Measurements from ENCODE around the gene PSMB4. TPM values are rescaled to one million over a fixed set of nuclear protein-coding genes. Genes with fewer than 3 reads are reported as not detected.
A peak's percentile ranks its signal among the peaks of the same experiment; 100 is the strongest.
"Not testable (repeated sequence)": the region's sequence is repeated elsewhere in the genome, so short reads cannot be mapped to it uniquely, and the experiment has no call there.

The PSMB4 gene
- total RNA-seq, 4 donors from 2014 or later = 219 to 267 (median 232) TPM

DNA sequence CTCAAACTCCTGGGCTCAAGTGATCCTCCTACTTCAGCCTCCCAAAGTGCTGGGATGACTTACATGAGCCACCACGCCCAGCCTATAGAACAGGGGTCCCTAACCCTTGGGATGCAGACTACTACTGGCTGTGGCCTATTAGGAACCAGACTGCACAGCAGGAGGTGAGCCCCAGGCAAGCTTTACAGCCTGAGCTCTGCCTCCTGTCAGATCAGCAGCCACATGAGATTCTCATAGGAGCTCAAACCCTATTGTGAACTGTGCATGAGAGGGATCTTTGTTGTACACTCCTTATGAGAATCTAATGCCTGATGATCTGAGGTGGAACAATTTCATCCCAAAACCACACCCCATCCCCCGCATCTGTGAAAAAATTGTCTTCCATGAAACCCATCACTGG lies 13.4 kb upstream of the PSMB4 start:
- H3K9me3 ChIP-seq = no peaks in the 10 kb centered on the region
- no peak for DNase-seq (ENCODE audit: low spot score in 2 of 2)
- H3K4me3 ChIP-seq = no peak overlapping the region
- no peaks in the 10 kb centered on the region for H3K4me1 ChIP-seq
- WGBS, 2 donors = 64 to 97% methylated on average over 2 of the region's 2 CpGs
- no peak overlapping the region for H3K27ac ChIP-seq
- TF ChIP-seq POLR2A (IDR thresholded peaks at IDR 0.05) (no peak), EP300 (IDR thresholded peaks at IDR 0.05) (no peak)
- TF ChIP-seq, protein P1, sequence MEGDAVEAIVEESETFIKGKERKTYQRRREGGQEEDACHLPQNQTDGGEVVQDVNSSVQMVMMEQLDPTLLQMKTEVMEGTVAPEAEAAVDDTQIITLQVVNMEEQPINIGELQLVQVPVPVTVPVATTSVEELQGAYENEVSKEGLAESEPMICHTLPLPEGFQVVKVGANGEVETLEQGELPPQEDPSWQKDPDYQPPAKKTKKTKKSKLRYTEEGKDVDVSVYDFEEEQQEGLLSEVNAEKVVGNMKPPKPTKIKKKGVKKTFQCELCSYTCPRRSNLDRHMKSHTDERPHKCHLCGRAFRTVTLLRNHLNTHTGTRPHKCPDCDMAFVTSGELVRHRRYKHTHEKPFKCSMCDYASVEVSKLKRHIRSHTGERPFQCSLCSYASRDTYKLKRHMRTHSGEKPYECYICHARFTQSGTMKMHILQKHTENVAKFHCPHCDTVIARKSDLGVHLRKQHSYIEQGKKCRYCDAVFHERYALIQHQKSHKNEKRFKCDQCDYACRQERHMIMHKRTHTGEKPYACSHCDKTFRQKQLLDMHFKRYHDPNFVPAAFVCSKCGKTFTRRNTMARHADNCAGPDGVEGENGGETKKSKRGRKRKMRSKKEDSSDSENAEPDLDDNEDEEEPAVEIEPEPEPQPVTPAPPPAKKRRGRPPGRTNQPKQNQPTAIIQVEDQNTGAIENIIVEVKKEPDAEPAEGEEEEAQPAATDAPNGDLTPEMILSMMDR (IDR thresholded peaks at IDR 0.05) = no peak
- H3K27me3 ChIP-seq = no peaks in the 10 kb centered on the region
- no peaks in the 10 kb centered on the region for H3K36me3 ChIP-seq

DNA sequence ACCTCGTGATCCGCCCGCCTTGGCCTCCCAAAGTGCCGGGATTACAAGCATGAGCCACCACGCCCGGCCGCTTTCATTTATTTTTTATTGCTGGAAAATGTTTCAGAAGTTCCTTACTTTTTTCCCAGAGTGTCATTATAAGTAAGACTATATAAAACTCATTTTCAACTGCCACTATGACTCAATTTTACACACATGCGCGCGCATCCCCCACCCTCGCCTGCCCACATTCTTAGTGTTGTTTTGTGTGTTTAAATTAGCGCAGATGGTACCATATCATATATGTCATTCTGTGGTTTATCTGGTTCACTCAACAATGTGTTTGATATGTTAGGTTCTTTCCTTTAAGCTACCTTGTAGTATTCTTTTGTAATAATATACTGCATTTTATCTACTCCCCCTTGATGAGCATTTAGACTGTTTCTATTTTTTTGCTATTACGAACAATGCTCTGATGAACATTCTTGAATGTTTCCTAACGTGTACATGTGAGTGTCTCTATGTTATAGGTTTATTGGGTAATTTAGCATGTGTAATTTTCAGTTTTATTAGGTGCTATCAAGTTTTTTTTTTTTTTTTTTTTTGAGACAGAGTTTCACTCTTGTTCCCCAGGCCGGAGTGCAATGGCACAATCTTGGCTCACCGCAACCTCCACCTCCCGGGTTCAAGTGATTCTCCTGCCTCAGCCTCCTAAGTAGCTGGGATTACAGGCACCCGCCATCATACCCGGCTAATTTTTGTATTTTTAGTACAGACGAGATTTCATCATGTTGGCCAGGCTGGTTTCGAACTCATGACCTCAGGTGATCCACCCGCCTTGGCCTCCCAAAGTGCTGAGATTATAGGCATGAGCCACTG lies 8.9 kb upstream of the PSMB4 start:
- H3K4me1 ChIP-seq; H3K27ac ChIP-seq; H3K27me3 ChIP-seq; H3K36me3 ChIP-seq; H3K9me3 ChIP-seq; DNase-seq (ENCODE audit: low spot score in 2 of 2); H3K4me3 ChIP-seq: not testable (repeated sequence)
- 93% methylated on average over 22 of the region's 22 CpGs for WGBS, 2 donors

DNA sequence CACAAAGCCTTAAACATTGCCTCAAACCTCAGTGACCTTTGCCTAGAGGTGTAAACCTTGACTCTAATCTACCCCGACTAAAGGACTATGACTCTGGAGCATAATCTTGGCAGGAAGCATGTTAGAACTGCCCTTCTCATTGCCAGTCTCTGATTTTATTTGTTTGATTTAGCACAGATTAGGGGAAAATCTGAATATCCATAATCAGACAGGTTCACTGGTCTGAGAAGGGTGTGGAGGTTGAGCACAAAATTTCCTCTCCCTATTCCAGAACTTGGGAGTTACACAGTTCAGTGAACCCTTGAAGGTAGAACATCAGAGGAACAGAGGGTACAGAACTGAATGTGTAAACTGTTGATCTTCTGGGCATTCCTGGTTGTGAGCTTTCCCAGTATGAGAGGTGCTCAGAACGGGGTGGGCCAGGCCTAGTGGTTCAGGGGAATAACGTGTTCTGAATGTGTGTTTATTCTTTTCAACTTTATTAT lies 8.3 kb upstream of the PSMB4 start:
- 83 to 85% methylated on average over 3 of the region's 3 CpGs for WGBS, 2 donors
- H3K27me3 ChIP-seq = no peaks in the 10 kb centered on the region

DNA sequence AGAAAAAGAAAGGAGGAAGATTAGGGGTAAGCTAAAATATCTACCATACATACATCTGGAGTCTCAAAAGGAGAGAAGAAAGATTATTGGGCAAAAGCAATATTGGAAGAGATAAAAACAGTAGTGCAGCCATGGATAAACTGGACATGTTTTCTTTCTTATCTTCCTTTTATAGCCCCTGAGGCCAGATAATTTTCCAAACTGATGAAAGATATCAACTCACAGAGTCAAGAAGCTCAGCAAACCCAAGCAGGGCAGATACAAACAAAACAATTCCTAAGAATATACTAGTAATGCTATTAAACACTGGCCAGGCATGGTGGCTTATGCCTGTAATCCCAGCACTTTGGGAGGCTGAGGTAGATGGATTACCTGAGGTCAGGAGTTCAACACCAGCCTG lies 5.8 kb upstream of the PSMB4 start:
- Histone ChIP-seq H3K4me3 (no peak overlapping the region), H3K4me1 (no peaks in the 10 kb centered on the region), H3K9me3 (no peaks in the 10 kb centered on the region), H3K27me3 (no peaks in the 10 kb centered on the region), H3K27ac (no peak overlapping the region), H3K36me3 (no peaks in the 10 kb centered on the region)
- DNase-seq (ENCODE audit: low spot score in 2 of 2) = no peak
- TF ChIP-seq EP300 (IDR thresholded peaks at IDR 0.05) (no peak), POLR2A (IDR thresholded peaks at IDR 0.05) (no peak)
- TF ChIP-seq, protein P1 (IDR thresholded peaks at IDR 0.05) = no peak

More for the DNA sequence above, 8.3 kb upstream of the PSMB4 start:
- no peak for DNase-seq (ENCODE audit: low spot score in 2 of 2)
- H3K4me3 ChIP-seq = no peak overlapping the region
- no peaks in the 10 kb centered on the region for H3K4me1 ChIP-seq
- H3K36me3 ChIP-seq = no peaks in the 10 kb centered on the region
- no peaks in the 10 kb centered on the region for H3K9me3 ChIP-seq
- no peak for TF ChIP-seq POLR2A (IDR thresholded peaks at IDR 0.05)
- TF ChIP-seq, protein P1 (IDR thresholded peaks at IDR 0.05) = no peak
- no peak overlapping the region for H3K27ac ChIP-seq

DNA sequence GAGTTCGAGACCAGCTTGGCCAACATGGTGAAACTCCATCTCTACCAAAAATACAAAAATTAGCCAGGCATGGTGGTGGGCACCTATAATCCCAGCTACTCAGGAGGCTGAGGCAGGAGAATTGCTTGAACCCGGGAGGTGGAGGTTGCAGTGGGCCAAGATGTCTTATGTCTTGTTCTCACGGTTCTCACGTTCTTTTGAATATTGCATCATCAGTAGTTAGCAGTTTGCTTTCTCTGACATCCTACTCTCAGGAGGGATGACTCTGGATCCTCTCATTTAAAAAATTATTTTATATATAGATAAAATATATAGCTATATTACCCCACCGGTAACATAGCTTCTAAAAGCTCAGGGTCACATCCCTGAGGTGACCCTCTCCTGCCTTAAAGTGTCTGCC lies 3.1 kb upstream of the PSMB4 start:
- peaks cover 0 to 13% (median 11%) of the 10 kb centered on the region in 4 donors for H3K4me1 ChIP-seq
- DNase-seq (ENCODE audit: low spot score in 2 of 2); H3K4me3 ChIP-seq; H3K36me3 ChIP-seq; H3K27me3 ChIP-seq; H3K27ac ChIP-seq; H3K9me3 ChIP-seq: not testable (repeated sequence)
- 69 to 73% methylated on average over 5 of the region's 5 CpGs for WGBS, 2 donors

DNA sequence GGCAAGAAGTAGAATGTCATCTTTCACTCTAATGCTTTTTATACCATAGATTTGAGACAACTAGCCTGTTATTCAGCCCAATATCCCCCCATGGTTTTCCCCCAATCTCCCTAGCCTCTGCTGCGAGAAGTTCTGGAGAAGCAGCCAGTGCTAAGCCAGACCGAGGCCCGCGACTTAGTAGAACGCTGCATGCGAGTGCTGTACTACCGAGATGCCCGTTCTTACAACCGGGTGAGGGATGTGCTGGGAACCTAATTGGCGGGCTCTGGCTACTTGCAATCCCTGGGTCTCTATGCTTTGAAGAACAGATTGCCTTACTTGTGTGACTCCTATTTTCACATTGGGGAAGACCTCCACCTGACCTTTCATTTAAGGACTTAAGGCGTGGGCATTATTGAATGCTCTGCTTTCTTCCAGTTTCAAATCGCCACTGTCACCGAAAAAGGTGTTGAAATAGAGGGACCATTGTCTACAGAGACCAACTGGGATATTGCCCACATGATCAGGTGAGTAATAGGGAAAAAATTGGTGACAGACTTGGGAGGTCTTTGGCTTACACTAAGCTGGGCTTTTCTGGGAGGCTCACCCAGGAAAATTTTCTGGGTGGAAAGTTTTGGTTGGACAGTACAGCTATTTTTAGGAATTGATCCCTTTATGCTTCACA lies 1.9 kb downstream of the PSMB4 start:
- no peak for DNase-seq (ENCODE audit: low spot score in 2 of 2)
- no peak overlapping the region for H3K4me3 ChIP-seq
- peaks cover 0 to 24% (median 12%) of the 10 kb centered on the region in 4 donors for H3K4me1 ChIP-seq
- H3K9me3 ChIP-seq = no peaks in the 10 kb centered on the region
- peak overlapping the region in 1 of 4 donors; percentile 4 for H3K27ac ChIP-seq
- WGBS, 2 donors = 81 to 83% methylated on average over 13 of the region's 13 CpGs
- peaks cover 0 to 53% (median 13%) of the 10 kb centered on the region in 3 donors for H3K36me3 ChIP-seq
- no peaks in the 10 kb centered on the region for H3K27me3 ChIP-seq
- TF ChIP-seq POLR2A (IDR thresholded peaks at IDR 0.05) = no peak
- TF ChIP-seq, protein P1 (IDR thresholded peaks at IDR 0.05) = no peak
- no peak for TF ChIP-seq EP300 (IDR thresholded peaks at IDR 0.05)
